Measurements from ENCODE around the gene C1QTNF6.

DNA sequence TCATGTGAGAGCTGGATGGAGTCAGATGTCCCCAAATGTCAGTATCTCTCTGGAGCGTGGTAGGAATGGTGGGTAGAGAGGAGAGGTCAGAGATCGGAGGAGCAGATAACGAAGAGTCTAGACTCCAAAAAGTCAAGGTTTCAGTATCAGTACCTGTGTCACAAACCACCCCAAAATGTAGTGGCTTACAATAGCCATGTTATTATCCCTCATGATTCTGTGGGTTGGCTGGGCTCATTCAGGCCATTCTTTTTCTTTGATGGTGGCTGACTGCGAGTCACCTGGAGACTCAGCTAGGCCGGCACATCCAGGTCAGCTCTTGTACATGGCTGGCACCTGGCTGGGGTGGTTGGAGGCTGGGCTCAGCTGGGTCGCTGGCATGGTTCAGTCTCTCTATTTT is 31.5 kb upstream of the C1QTNF6 start:
- no peak for TF ChIP-seq EZH2phosphoT487 (IDR thresholded peaks at IDR 0.05; ENCODE audit: borderline replicate concordance)
- TF ChIP-seq, protein P1, sequence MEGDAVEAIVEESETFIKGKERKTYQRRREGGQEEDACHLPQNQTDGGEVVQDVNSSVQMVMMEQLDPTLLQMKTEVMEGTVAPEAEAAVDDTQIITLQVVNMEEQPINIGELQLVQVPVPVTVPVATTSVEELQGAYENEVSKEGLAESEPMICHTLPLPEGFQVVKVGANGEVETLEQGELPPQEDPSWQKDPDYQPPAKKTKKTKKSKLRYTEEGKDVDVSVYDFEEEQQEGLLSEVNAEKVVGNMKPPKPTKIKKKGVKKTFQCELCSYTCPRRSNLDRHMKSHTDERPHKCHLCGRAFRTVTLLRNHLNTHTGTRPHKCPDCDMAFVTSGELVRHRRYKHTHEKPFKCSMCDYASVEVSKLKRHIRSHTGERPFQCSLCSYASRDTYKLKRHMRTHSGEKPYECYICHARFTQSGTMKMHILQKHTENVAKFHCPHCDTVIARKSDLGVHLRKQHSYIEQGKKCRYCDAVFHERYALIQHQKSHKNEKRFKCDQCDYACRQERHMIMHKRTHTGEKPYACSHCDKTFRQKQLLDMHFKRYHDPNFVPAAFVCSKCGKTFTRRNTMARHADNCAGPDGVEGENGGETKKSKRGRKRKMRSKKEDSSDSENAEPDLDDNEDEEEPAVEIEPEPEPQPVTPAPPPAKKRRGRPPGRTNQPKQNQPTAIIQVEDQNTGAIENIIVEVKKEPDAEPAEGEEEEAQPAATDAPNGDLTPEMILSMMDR (conservative IDR thresholded peaks at IDR 0.05; ENCODE audit: low read length): no peak

Measured in Loucy (cell line).